HepG2 (cell line): ENCODE measurements around the gene MIA3. TPM values are rescaled to one million over a fixed set of nuclear protein-coding genes. Genes with fewer than 3 reads are reported as not detected.

Source experiments
- FOSL1 ChIP-seq: sonication (generic); formaldehyde crosslinking; IDR thresholded peaks from 2 replicates; pipeline ENCODE4 v1.9.0; 2021; ENCODE audit warnings: missing genetic modification reagents, borderline replicate concordance
- GATAD2A ChIP-seq: IDR thresholded peaks from 2 replicates; pipeline ENCODE4 v1.6.1; 2016
- GLI4 ChIP-seq: sonication (generic); formaldehyde crosslinking; IDR thresholded peaks from 2 replicates; pipeline ENCODE4 v1.5.1; 2020; ENCODE audit warnings: missing genetic modification reagents, mild to moderate bottlenecking, moderate library complexity, borderline replicate concordance
- KDM6A ChIP-seq: IDR thresholded peaks from 2 replicates; pipeline ENCODE4 v1.6.1; 2016; ENCODE audit warnings: low read depth
- KLF12 ChIP-seq: sonication (generic); formaldehyde crosslinking; IDR thresholded peaks from 2 replicates; pipeline ENCODE4 v1.4.0; 2020; ENCODE audit warnings: missing genetic modification reagents, borderline replicate concordance
- KMT2A ChIP-seq: sonication (generic); formaldehyde crosslinking; IDR thresholded peaks from 2 replicates; pipeline ENCODE4 v1.4.0; 2020; ENCODE audit warnings: missing genetic modification reagents
- SIN3B ChIP-seq: fragments of 150-350 bp; IDR thresholded peaks from 2 replicates; pipeline ENCODE4 v1.6.1; 2014; ENCODE audit warnings: low read length
- SMAD1 ChIP-seq: sonication (generic); formaldehyde crosslinking; IDR thresholded peaks from 2 replicates; pipeline ENCODE4 v1.4.0; 2020; ENCODE audit warnings: missing genetic modification reagents, low read depth, mild to moderate bottlenecking, borderline replicate concordance
- SRY ChIP-seq: sonication (generic); formaldehyde crosslinking; IDR thresholded peaks from 2 replicates; pipeline ENCODE4 v1.8.0; 2022; ENCODE audit warnings: mild to moderate bottlenecking, missing genetic modification reagents
- TOE1 ChIP-seq: sonication (generic); formaldehyde crosslinking; IDR thresholded peaks from 2 replicates; pipeline ENCODE4 v1.4.0; 2020; ENCODE audit warnings: mild to moderate bottlenecking, missing genetic modification reagents
- YEATS2 ChIP-seq: sonication (generic); formaldehyde crosslinking; IDR thresholded peaks from 2 replicates; pipeline ENCODE4 v1.4.0; 2020; ENCODE audit warnings: missing genetic modification reagents, borderline replicate concordance
- ZFX ChIP-seq: sonication (generic); formaldehyde crosslinking; IDR thresholded peaks from 2 replicates; pipeline ENCODE4 v1.4.0; 2020; ENCODE audit warnings: mild to moderate bottlenecking, low read depth, missing genetic modification reagents, moderate library complexity
- ZNF17 ChIP-seq: sonication (generic); formaldehyde crosslinking; IDR thresholded peaks from 2 replicates; pipeline ENCODE4 v1.5.0; 2020; ENCODE audit warnings: mild to moderate bottlenecking, missing genetic modification reagents
- ZNF274 ChIP-seq: sonication (generic); formaldehyde crosslinking; IDR thresholded peaks from 2 replicates; pipeline ENCODE4 v1.5.1; 2020; ENCODE audit warnings: mild to moderate bottlenecking, missing genetic modification reagents
- ZNF383 ChIP-seq: sonication (generic); formaldehyde crosslinking; IDR thresholded peaks from 2 replicates; pipeline ENCODE4 v1.4.0; 2020; ENCODE audit warnings: missing genetic modification reagents, mild to moderate bottlenecking, borderline replicate concordance
- ZNF431 ChIP-seq: sonication (generic); formaldehyde crosslinking; IDR thresholded peaks from 2 replicates; pipeline ENCODE4 v1.9.0; 2022; ENCODE audit warnings: missing genetic modification reagents, low read depth, mild to moderate bottlenecking, borderline replicate concordance
- ZNF572 ChIP-seq: sonication (generic); formaldehyde crosslinking; IDR thresholded peaks from 2 replicates; pipeline ENCODE4 v1.5.1; 2020; ENCODE audit warnings: mild to moderate bottlenecking, missing genetic modification reagents
- polyA plus RNA-seq, 8 experiments: library from polyadenylated mRNA; depleted of rRNA in 3 of 8; stranded (reverse) in 7 of 8; unstranded in 1 of 8; fragments of >200 nt; fragmentation: Illumina TruSeq in 4 of 8; extraction: Trizol in 4 of 8; gene quantifications; 2 replicates each; pipeline versions ENCODE4 v1.2.1 to v1.2.3, GENCODE V29; 2011 to 2016; ENCODE audit warnings: low read depth in 4 of 8, missing spikeins in 1 of 8, mixed read lengths in 1 of 8; ENCODE audit not compliant: insufficient read depth in 1 of 8
- total RNA-seq, 5 experiments: library from RNA; depleted of rRNA; stranded (reverse); fragments of >200 nt; fragmentation: Illumina TruSeq; extraction: Trizol; gene quantifications; 2 replicates each; pipeline ENCODE4 v1.2.3, GENCODE V29; 2016; ENCODE audit warnings: low read depth in 1 of 5
- TF ChIP-seq, protein P1 (sequence below): sonication (generic); formaldehyde crosslinking; IDR thresholded peaks from 2 replicates; pipeline ENCODE4 v1.5.1; 2020; ENCODE audit warnings: missing genetic modification reagents, mild to moderate bottlenecking, borderline replicate concordance
- TF ChIP-seq, protein P2 (sequence below), 2 experiments: sonication (generic) in 1 of 2; formaldehyde crosslinking in 1 of 2; IDR thresholded peaks; 2 replicates each; pipeline versions ENCODE4 v1.6.1 to v1.9.0; 2014 to 2022; ENCODE audit warnings: antibody characterized with exemption in 1 of 2, borderline replicate concordance in 1 of 2, inconsistent platforms in 1 of 2, low read depth in 1 of 2, missing genetic modification reagents in 1 of 2
- TF ChIP-seq, protein P3 (sequence below): sonication (generic); formaldehyde crosslinking; IDR thresholded peaks from 2 replicates; pipeline ENCODE4 v1.5.0; 2020; ENCODE audit warnings: mild to moderate bottlenecking, low read depth, missing genetic modification reagents, borderline replicate concordance
- TF ChIP-seq, protein P4 (sequence below): conservative IDR thresholded peaks from 2 replicates; pipeline ENCODE4 v1.6.1; 2018; ENCODE audit warnings: missing genetic modification reagents

MIA3 gene
- total and polyA plus RNA-seq, 2 of the 13 experiments (the other 11 are each of a cell fraction or from before 2014, with no cell fraction given): 45.6 to 48.7 TPM

DNA sequence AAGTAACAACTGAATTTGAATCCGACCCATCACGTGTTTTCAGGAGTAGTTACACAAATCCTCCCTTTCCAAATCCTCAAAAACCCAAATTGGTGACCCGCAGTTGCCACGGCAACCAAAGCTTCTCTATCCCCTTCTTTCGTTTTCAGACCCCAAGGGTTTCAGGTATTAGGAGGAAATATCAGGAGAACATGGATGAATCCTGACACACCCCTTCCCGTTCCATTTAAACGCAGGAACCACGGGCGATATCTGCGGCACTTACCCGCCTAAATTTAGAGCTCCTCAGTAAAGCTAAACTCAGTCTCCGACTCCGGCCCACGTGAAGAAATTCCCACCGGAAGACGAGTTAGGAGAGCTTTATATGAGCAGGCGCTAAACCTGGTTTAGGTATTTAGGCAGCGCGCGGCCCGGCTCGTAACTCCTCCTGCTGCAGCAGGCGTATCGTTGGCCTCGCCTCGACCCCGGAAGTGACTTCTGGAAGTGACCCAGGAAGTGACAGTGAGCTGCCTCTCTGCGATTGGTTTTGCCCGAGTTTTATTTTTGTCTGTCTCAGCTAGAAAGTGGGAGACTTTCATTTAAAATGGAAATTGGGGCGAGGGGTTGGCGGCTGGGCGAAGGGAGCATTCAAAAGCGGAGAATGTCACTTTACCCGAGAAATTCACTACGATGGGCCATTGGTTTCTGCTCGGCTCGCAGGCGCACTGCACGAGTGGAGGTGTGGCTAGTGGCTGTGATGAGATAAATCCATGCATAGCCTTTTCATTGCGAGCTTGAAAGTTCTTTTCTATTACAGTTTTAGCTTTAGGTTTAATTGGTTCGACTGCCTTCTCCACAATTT lies 28.2 kb upstream of the MIA3 start, which contains the start of gene TAF1A (continued):
- TF ChIP-seq KLF12 (CRISPR knock-in tag) (no peak), ZNF274 (CRISPR knock-in tag) (no peak), SIN3B (no peak), ZNF572 (CRISPR knock-in tag) (no peak), SMAD1 (no peak), KDM6A (CRISPR knock-in tag) (no peak), ZNF383 (CRISPR knock-in tag) (no peak), GLI4 (CRISPR knock-in tag) (no peak), ZNF431 (no peak), ZFX (CRISPR knock-in tag) (peak; percentile 81), GATAD2A (CRISPR knock-in tag) (peak; percentile 56; the same call in 1 of the 2 replicates), ZNF17 (CRISPR knock-in tag) (no peak), YEATS2 (CRISPR knock-in tag) (peak; percentile 64; the same call in 1 of the 2 replicates), TOE1 (CRISPR knock-in tag) (no peak), KMT2A (peak; percentile 96), FOSL1 (no peak), SRY (CRISPR knock-in tag) (no peak)
- TF ChIP-seq, protein P1, sequence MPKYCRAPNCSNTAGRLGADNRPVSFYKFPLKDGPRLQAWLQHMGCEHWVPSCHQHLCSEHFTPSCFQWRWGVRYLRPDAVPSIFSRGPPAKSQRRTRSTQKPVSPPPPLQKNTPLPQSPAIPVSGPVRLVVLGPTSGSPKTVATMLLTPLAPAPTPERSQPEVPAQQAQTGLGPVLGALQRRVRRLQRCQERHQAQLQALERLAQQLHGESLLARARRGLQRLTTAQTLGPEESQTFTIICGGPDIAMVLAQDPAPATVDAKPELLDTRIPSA (CRISPR knock-in tag): no peak
- TF ChIP-seq, protein P2, sequence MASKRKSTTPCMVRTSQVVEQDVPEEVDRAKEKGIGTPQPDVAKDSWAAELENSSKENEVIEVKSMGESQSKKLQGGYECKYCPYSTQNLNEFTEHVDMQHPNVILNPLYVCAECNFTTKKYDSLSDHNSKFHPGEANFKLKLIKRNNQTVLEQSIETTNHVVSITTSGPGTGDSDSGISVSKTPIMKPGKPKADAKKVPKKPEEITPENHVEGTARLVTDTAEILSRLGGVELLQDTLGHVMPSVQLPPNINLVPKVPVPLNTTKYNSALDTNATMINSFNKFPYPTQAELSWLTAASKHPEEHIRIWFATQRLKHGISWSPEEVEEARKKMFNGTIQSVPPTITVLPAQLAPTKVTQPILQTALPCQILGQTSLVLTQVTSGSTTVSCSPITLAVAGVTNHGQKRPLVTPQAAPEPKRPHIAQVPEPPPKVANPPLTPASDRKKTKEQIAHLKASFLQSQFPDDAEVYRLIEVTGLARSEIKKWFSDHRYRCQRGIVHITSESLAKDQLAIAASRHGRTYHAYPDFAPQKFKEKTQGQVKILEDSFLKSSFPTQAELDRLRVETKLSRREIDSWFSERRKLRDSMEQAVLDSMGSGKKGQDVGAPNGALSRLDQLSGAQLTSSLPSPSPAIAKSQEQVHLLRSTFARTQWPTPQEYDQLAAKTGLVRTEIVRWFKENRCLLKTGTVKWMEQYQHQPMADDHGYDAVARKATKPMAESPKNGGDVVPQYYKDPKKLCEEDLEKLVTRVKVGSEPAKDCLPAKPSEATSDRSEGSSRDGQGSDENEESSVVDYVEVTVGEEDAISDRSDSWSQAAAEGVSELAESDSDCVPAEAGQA (IDR thresholded peaks at IDR 0.05; ENCODE audit: low read depth): 0 out of 2 replicates have a peak, but pooled peaks have one; percentile 54
- TF ChIP-seq, protein P2 (CRISPR knock-in tag; IDR thresholded peaks at IDR 0.05; ENCODE audit: borderline replicate concordance): no peak
- TF ChIP-seq, protein P3, sequence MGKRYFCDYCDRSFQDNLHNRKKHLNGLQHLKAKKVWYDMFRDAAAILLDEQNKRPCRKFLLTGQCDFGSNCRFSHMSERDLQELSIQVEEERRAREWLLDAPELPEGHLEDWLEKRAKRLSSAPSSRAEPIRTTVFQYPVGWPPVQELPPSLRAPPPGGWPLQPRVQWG (CRISPR knock-in tag): no peak
- TF ChIP-seq, protein P4, sequence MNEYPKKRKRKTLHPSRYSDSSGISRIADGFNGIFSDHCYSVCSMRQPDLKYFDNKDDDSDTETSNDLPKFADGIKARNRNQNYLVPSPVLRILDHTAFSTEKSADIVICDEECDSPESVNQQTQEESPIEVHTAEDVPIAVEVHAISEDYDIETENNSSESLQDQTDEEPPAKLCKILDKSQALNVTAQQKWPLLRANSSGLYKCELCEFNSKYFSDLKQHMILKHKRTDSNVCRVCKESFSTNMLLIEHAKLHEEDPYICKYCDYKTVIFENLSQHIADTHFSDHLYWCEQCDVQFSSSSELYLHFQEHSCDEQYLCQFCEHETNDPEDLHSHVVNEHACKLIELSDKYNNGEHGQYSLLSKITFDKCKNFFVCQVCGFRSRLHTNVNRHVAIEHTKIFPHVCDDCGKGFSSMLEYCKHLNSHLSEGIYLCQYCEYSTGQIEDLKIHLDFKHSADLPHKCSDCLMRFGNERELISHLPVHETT (CRISPR knock-in tag): no peak
